Measurements from ENCODE around the gene GYPE.

GRCh38 chr4:143939528-143939927 is 34.2 kb upstream of the GYPE start:
- TF ChIP-seq POLR2AphosphoS5 (IDR thresholded peaks at IDR 0.05; ENCODE audit: low read depth, low read length) (no peak), TAF1 (IDR thresholded peaks at IDR 0.05; ENCODE audit: borderline replicate concordance, low read depth, low read length) (no peak)
